Astrocyte of the cerebellum (primary cell): ENCODE measurements around the gene PRLH.
"Not testable (repeated sequence)": the region's sequence is repeated elsewhere in the genome, so short reads cannot be mapped to it uniquely, and the experiment has no call there.

Experiments used
- DNase-seq: peaks from one replicate; pipeline ENCODE4 v3.0.0-alpha.2; 2011; ENCODE audit warnings: low read depth
- H3K4me3 ChIP-seq: 2 replicates; pipeline ENCODE4 v1.5.1; 2011; ENCODE audit warnings: mild to moderate bottlenecking, low read depth, low read length, moderate library complexity
- in situ Hi-C: cut with HindIII; loops from 2 replicates; pipeline ENCODE4 v1.10.0; 2017; ENCODE audit warnings: low sequenced_read_pairs
- TF ChIP-seq, protein P1 (sequence below): IDR thresholded peaks from 2 replicates; pipeline ENCODE4 v1.5.1; 2012; ENCODE audit warnings: low read length, low read depth, moderate library complexity, mild to moderate bottlenecking; ENCODE audit errors: missing control alignments

Gene PRLH

DNA sequence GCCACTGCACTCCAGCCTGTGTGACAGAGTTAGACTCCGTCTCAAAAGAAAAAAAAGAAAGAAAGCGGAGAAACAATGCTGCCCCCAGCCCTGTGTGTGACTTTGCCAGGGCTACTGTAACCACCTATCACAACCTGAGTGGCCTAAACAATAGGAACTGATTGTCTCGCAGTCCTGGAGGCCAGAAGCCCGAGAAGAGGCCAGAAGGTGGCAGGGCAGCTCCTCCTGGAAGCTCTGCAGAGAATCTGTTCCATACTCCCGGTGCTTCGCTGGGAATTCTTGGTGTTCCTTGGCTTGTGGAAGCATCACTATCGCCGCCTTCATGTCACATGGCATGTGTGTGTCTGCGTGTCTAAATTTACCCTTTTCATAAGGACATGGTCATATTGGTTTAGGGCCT is 38.6 kb downstream of the PRLH start:
- H3K4me3 ChIP-seq, result no peak overlapping the region
- DNase-seq, result no peak
- TF ChIP-seq, protein P1, sequence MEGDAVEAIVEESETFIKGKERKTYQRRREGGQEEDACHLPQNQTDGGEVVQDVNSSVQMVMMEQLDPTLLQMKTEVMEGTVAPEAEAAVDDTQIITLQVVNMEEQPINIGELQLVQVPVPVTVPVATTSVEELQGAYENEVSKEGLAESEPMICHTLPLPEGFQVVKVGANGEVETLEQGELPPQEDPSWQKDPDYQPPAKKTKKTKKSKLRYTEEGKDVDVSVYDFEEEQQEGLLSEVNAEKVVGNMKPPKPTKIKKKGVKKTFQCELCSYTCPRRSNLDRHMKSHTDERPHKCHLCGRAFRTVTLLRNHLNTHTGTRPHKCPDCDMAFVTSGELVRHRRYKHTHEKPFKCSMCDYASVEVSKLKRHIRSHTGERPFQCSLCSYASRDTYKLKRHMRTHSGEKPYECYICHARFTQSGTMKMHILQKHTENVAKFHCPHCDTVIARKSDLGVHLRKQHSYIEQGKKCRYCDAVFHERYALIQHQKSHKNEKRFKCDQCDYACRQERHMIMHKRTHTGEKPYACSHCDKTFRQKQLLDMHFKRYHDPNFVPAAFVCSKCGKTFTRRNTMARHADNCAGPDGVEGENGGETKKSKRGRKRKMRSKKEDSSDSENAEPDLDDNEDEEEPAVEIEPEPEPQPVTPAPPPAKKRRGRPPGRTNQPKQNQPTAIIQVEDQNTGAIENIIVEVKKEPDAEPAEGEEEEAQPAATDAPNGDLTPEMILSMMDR, result peak; percentile 31
- in situ Hi-C loops, result loop anchor here (5.0 kb wide), 1 partner anchor 77 kb away; no protein-coding TSS in a partner anchor

DNA sequence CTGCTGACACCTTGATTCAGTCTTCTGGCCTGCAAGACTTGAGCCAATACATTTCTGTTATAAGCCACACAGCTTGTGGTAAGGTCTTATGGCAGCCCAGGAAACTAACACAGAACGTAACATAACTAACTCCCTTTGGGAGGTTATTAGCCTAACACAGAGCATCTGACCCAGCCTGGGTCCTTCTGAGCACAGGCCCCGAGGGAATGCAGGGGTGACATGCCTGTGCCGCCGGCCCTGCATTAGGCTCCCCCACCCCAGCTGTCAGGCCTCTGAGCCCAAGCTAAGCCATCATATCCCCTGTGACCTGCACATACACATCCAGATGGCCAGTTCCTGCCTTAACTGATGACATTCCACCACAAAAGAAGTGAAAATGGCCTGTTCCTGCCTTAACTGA is 40.1 kb downstream of the PRLH start:
- DNase-seq, H3K4me3 ChIP-seq, in situ Hi-C loops: not testable (repeated sequence)

DNA sequence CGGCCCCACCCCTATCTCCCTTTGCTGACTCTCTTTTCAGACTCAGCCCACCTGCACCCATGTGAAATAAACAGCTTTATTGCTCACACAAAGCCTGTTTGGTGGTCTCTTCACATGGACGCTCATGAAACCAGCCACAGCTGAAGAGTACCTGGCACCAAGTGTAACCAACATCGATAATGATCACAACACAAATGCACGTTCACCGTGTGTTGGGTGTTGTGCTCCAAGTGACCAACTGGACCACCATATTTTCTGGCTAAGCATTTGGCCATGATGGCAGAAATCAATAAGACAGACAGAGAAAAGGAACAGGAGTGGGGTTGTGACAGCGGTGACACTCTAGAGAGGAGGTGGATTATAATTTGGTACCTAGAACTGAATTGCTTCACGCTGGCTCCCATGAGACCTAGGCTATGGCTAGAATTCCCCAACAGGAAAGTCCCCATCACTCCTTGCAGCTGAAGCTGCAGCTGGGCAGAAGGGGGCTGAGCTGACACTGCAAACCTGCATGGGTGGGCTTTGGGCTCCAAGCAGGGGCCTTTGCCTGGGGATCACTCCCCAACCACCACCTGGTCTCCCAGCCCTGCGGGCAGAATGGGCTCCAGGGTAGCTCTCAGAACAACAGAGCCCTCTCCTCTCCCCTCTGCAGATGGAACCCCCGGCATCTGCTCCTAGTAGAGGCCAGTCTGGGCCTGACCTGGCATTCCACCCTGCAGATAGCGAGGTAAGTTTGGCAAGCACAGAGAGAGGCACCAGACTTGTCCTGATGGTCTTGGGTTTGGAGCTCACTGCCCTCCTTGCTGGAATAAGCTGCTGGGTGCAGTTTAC is 46.4 kb downstream of the PRLH start:
- H3K4me3 ChIP-seq, result no peak overlapping the region
- no peak for DNase-seq
- in situ Hi-C loops, result no loop called here
- TF ChIP-seq, protein P1, result no peak

DNA sequence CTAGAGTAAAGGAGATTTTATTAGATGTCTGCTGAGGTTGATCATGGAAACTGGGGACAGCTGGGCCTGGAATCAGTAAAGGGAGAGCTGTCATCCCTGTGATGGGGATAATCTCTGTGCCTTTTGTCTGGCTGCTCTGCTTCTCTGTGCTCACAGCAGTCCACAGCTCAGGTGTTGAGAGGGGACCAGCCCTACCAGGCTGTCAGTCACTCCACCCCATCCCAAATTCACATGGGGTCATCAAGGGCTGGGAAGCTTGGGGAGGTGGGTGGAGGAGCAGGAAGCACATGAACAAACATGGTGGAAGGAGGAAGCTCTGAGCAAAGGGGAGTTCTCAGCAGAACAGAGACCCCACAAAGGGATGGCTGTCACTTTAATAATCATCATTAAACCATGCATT is 47.3 kb downstream of the PRLH start:
- no peak for DNase-seq
- TF ChIP-seq, protein P1, result no peak
- in situ Hi-C loops, result no loop called here
- no peak overlapping the region for H3K4me3 ChIP-seq

DNA sequence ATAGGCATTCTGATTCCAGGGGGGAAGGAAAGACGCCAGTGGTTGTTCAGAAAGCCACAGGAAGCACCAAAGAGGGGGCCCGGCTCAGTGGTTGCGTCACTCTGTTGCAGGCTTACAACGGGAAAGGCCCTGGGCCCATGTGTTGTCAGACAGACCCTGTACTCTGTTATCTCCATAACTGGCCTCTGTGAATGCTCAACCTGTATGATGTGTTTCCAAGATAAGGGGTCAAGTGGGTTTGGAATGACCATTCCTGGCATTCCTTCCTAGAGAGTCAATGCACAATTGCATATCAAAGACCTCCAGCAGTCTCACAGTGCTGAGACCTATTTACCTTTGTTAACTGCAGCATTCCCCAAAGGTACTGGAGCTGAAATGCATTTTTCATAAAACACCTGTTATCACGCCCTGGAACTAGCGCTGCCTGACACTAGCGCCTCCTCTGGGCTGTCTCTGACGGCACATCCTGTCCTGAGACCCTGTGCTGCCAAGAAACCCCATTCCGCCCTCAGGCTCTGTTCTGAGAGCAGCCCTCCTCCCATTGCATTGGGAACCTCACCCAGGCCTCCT is 47.9 kb downstream of the PRLH start:
- no peak overlapping the region for H3K4me3 ChIP-seq
- DNase-seq, result peak; percentile 18
- TF ChIP-seq, protein P1, result peak; percentile 17
- in situ Hi-C loops, result no loop called here

DNA sequence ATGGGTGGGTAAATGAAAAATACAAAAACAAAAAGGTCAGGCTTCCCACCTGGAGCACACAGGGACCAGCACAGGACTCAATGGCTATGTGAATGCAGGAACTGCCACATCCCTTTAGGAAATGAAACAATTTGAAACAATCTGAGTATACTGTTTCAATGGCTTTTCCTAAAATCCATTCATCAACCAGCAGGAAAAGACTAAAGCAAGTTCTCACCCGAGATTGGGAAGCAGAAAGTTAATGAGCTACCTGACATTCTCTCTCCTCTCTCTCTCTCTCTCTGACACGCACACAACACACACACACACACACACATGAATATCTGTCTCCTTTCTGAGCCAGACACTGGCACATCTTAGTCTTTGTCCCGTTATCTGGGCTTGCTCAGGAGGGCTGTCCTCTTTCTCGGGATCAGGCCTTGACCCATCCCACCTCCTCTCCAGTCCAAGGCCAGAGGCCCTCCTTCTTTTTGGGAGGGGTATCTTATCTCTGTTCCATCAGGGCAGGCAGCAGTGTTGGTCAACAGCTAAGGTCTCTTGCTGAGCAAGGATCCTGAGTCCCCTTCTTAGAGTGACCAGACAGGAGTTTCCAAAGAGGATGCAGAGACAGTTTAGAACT is 49.4 kb downstream of the PRLH start:
- in situ Hi-C loops, result no loop called here
- no peak overlapping the region for H3K4me3 ChIP-seq

More for the DNA sequence above, 49.4 kb downstream of the PRLH start:
- no peak for DNase-seq
- TF ChIP-seq, protein P1, result no peak
